GM06990 (cell line): ENCODE results near the gene HES6.

ENCODE experiments used
- DNase-seq: peaks from one replicate; pipeline ENCODE4 v3.0.0-alpha.2; 2011; ENCODE audit not compliant: insufficient read length; ENCODE audit errors: extremely low read depth
- H3K27me3 ChIP-seq: replicated peaks from 2 replicates; pipeline ENCODE4 v1.6.0; 2011; ENCODE audit warnings: low read length; ENCODE audit not compliant: control insufficient read depth, insufficient read depth
- H3K36me3 ChIP-seq: 2 replicates; pipeline ENCODE4 v1.5.1; 2011; ENCODE audit warnings: low read length; ENCODE audit not compliant: control insufficient read depth, insufficient read depth
- H3K4me3 ChIP-seq: replicated peaks from 2 replicates; pipeline ENCODE4 v1.5.1; 2011; ENCODE audit warnings: low read depth, mild to moderate bottlenecking, control low read depth, low read length
- CTCF ChIP-seq: IDR thresholded peaks from 2 replicates; pipeline ENCODE4 v1.5.1; 2011; ENCODE audit warnings: low read length, control low read depth, mild to moderate bottlenecking, inconsistent platforms; ENCODE audit not compliant: insufficient read depth, poor library complexity, severe bottlenecking

Gene HES6

GRCh38 chr2:238225911-238226697, 13.7 kb downstream of the HES6 start:
- no peak for DNase-seq
- TF ChIP-seq CTCF, result no peak
- H3K36me3 ChIP-seq, result no peaks in the 10 kb centered on the region

GRCh38 chr2:238225121-238225520, 14.7 kb downstream of the HES6 start:
- H3K27me3 ChIP-seq, result no peaks in the 10 kb centered on the region; the same call in 1 of the 2 replicates
- DNase-seq, result no peak
- no peak for TF ChIP-seq CTCF
- H3K36me3 ChIP-seq, result no peaks in the 10 kb centered on the region
- H3K4me3 ChIP-seq, result no peak overlapping the region

More at GRCh38 chr2:238225911-238226697, 13.7 kb downstream of the HES6 start:
- H3K4me3 ChIP-seq, result no peak overlapping the region
- H3K27me3 ChIP-seq, result no peaks in the 10 kb centered on the region; the same call in none of the 2 replicates

GRCh38 chr2:238224356-238225035, 15.3 kb downstream of the HES6 start:
- Histone ChIP-seq H3K36me3 (no peaks in the 10 kb centered on the region), H3K4me3 (no peak overlapping the region), H3K27me3 (no peaks in the 10 kb centered on the region; the same call in 1 of the 2 replicates)
- no peak for TF ChIP-seq CTCF
- no peak for DNase-seq

- no peak for DNase-seq
Observed at GRCh38 chr2:238220892-238221521, 18.8 kb downstream of the HES6 start.

More at GRCh38 chr2:238220892-238221521, 18.8 kb downstream of the HES6 start:
- no peak for TF ChIP-seq CTCF
- Histone ChIP-seq H3K36me3 (no peaks in the 10 kb centered on the region), H3K27me3 (no peaks in the 10 kb centered on the region), H3K4me3 (no peak overlapping the region)
